SW480 (cell line): ENCODE results near the gene RAB44.
"Not testable (repeated sequence)": the region's sequence is repeated elsewhere in the genome, so short reads cannot be mapped to it uniquely, and the experiment has no call there.

Experiments
- DNase-seq: peaks from one replicate; pipeline ENCODE4 v3.0.0-alpha.2; 2016; ENCODE audit warnings: low spot score

The RAB44 gene, protein sequence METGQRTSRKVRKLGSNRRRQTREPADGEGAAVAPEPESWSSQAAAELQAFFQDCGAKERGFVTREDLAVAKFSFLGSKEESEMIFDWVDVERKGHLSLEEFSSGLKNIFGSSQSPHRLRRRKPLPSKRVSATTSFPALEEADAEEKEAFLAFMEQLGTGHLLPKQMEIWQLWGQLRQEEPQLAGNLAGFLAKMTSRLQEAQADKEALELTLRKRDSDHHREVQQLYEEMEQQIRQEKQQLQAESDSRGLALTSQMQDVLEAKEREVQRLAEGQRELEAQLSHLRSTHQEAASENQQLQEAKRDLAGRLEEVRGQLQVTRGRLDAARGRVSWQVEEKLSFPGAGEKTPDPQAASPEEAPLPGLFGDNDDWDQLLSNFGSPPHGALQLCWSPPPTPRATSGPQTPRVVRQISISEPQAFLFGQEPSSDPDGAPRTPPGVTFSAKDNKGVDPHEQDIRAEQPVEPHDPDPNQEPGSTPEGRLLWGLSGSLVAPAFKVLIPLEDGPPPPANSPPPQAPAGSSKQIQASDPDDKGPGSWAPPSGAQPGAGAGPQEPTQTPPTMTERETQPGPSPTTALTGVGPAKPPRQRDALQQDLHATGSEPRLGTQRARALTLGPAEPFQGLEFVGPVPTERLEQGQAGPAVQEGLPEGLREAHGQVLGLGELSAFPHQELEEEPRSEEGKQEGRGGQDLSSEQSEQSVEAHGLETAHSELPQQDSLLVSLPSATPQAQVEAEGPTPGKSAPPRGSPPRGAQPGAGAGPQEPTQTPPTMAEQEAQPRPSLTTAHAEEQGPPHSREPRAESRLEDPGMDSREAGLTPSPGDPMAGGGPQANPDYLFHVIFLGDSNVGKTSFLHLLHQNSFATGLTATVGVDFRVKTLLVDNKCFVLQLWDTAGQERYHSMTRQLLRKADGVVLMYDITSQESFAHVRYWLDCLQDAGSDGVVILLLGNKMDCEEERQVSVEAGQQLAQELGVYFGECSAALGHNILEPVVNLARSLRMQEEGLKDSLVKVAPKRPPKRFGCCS

DNA sequence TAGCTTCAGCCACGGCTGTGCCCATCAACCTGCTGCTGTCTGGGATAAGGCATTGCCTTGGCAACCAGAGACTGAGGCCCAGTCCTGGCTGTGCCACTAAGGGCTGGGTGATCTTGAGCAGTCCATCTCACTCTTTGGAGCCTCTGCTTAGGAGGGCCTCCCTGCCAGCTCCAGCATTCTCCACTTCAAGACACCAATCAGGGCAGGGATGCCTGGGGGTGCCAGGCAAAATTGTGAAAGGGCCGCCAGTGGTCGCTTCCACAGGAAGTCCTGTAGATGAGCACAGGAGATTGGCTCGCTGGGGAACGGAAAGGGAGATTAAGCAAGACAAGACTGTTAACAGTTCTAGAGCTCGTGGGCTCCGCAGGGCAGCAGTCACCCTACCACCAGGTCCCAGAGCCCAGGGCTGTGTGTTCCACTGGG, at the start of gene RAB44:
TSS of gene RAB44 (plus strand) at position 346 of the 423 bp plus-strand sequence. CDS start 6,410 bp downstream, outside the sequence.
- DNase-seq: no peak

DNA sequence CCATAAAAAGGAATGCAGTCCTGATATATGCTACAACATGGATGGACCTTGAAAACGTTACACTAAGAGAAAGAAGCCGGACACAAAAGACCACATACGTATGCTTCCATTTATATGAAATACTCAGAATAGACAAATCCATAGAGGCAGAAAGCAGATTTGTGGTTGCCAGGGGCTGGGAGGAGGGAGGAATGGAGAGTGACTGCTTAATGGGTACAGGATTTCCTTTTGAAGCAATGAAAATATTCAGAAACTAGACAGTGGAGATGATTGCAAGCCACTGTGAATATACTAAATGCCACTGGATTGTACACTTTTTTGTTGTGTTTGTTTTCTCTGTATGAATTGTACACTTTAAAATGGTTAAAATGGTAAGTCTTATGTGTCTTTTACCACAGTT, 48.5 kb upstream of the RAB44 start:
- DNase-seq: no peak

DNA sequence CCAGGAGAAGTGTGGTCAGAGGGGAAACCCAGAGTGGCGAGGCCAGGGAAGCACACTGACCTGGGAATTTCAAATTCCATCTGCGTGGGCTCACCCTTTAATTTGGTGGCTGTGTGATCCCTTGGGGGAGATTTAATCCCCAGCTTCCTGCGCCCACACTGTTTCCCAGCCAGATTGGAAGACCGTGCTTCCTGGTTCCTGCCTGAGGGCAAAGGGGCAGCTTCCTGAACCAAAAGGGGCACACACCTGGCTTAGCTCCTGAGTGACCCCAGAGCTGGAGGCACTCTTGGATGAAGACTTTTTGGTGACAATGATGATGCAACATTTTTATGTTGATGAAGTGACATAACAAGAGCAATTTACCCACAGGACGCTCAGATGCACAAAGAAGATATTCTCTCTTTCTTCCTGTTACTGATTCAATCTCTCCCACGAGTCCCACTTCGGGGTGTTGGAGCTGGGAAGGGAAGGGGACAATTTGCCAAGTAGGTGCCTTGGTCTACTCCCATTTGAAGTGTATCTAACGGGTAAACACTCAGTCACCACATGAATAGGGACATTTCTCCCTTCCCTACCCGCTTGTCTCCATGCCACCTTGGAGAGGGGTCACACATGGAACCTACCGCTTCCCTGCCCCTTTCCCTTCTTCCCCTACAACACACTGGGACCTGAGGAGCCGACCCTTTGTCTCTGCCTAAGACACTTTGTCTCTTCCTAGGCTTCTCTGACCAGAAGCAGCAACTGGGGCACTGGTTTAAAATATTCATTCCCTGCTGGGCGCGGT, 47.7 kb upstream of the RAB44 start:
- DNase-seq: peak; percentile 53

DNA sequence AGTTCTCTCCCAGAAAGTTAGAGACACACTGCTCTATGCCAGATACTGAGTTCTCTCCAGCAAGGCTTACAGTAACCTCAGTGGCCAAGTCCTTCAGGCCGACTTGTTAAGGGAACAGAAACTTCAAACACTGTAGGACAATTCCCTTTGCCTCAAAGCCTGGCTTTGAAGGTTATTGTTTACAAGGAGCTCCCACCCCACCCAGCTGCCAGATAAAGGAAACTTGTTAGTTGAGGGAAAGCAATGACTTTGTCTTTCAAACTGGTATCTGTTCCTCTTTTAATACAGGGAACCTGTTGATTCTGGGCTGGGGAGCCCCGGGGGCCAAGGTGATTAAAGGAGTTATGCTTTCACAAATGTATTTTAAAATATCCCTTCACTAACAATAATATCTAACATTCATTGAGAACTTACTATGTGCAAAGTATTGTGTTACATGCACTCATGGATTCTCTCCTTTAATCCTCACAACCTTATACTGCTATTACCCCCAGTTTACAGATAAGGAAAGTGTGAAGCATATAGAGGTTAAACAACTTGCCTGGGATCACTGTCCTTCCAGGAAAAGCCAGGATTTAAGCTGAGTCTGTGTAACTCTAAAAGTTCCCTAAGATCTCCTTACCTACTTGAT, 46.7 kb upstream of the RAB44 start:
- peak; percentile 69 for DNase-seq

DNA sequence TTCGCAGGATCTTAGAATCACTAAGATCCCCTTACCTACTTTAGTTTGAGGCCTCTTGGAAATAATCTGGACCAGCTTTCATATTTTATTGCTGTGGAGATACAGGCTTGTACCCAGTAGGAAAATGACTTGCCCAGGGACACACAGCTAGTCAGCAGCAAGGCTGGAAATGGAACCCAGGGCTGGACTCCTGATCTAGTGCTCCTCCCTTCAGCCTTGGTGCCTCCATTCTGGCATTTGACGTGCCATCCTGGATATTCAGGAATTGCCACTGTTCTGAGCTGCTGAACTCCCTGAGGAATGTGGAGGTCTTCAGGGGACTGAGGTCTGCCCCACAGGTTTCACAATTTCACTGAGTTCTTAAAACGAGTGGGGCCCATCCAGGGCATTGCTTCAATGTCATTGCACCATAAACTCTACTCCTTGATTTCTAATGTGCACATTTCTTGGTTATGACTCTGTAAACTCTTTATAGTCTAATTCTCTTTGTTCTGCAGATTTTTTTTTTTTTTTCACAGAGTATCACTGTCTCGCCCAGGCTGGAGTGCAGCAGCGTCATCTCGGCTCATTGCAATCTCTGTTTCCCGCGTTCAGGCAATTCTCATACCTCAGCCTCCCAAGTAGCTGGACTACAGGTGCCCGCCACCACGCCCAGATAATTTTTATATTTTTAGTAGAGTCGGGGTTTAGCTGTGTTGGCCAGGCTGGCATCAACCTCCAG, 45.8 kb upstream of the RAB44 start:
- DNase-seq: no peak

DNA sequence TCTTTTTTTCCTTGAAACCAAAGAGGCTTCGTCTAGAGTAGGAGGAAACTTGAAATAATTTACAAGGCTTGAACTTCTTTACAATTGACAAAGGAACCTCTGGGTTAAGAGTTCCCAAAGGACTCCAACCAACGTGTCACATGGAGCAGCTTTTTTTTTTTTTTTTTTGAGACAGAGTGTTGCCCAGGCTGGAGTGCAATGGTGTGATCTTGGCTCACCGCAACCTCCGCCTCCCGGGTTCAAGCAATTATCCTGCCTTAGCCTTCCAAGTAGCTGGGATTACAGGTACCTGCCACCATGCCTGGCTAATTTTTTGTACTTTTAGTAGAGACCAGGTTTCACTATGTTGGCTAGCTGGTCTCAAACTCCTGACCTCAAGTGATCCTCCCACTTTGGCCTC, 43.2 kb upstream of the RAB44 start:
- not testable (repeated sequence) for DNase-seq

DNA sequence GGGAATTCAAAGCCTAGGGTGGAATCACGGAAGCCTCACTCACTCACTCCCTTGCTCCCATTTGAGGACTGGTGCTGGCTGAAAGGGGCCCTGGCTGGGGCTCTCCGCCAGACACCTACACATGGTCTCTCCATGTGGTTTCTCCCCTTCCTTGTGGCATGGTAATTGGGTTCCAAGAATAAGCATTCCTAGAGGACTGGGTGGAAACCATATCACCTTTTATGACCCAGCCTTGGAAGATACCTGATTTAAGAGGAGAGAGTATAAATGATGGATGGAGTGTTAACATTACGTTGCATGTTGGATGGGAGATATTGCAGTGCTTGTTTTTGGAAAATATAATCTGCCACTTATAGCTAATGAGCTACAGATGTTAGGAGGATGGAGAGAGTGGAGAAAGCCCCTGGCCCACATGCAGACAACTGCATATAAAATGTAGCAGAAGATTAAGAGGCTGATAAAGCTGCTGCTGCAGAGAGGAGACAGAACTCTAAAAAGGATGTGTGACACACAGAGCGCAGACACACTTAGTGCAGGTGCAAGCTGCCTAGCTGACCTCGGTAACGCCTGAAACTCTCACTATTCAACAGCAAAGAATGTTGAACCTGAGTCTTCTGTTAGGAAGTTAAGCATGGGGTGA, 42.4 kb upstream of the RAB44 start:
- no peak for DNase-seq

DNA sequence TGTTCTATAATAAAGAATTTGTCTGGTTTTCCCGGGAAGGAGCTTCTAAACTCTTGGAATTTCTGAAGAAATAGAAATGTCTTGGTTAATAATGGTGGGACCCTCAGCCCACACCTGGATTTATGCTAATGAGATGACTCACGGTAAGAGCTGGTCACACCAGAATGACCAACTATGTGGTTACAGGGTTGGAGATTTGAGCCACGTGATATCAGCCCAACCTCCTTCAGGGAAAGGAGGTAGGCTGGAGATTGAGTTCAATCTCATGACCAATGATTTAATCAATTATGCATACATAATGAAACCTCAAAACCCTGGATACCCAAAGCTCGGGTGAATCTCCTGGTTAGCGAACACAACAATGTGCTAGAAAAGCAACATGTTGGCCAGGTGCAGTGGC, 41.2 kb upstream of the RAB44 start:
- DNase-seq: peak; percentile 36

DNA sequence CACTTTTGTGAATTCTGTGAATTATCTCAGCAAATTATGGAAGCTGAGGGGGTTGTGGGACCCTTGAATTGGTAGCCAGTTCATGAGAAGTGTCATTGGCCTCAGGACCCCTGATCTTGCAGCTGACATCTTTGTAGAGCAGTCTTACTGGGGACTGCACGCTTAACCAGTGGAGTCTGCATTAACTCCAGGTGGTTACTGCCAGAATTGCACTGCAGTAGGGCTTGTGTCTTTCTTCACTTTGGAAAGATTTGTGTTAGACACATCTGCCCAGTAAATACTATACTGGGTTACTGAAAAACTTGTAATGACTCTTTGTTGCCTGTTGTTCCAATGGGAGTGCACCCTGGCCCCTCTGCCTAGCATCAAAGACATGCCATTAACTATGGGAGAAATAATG, 40.4 kb upstream of the RAB44 start:
- DNase-seq: no peak

DNA sequence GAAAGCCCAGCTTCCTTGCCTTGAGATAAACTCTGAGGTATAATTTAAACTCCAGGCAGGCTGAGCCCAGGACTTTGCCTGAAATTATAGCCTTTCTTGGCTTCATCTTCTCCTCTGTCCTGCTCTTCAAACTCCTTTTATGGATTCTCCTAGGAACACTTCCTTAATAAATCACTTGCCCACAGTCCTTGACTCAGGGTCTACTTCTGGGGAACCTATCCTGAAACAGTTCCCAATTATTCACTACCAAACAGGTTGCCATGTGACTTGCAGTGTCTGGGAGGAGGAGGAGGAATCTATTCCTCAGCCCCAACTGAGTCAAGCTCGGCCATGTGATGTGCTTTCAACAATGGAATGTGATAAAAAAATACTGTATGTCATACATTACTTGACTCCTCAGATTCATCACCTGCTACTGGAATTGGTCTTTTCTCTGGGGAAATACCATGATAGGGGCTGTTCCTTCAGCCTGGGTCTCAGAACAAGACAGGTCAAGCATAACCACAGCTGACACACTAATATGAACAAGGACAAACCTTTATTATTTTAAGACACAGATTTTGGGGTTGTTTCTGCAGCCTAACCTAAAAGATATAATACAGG, 39.6 kb upstream of the RAB44 start:
- DNase-seq: no peak

DNA sequence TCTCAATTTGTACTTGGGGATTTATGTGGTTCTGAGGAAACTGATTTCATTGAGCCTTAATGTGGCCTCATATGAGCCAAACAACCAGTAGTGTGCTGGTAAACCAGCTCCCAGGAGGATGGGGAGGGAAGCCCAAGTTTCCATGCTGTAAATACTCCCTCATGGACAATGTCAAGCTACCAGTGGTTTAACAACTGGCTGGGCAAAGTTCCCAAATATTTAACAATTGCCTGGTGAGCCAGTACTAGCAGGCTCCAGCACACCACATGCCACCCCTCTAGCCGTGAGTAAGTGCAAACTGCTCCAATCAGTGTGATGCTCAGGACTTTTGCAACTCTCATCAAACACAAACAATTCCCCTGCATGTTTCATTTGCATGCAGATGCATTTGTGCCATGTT, 38.4 kb upstream of the RAB44 start:
- no peak for DNase-seq

DNA sequence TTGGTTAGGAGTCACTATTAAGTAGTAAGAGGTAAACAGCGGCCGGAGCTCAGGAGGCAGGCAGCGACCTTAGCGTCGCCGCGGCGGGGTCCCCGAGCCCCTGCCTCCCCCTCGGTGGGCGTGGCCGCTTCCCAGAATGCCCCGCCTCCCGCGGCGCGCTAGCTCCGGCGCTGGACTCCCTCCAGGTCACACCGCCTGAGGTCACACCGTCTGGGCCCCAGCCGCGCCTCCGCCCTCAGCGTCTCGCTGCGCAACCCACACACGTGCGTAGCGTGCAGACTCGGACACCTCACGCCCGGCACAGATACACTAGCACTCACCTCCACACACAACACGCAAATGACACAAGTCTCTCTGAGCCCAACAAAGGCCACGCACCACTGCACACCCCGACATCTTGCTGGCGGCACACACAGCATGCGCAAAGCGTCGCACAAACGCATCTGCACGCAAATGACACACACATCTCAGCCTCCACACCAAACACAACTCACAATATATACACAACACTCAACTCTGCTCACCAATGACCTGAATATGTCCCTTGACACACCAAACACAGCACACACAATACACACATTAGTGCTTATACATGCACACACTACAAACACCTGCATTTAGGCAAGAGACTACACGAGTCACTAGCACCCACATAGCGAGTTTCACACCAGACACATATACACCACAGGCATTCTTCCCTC, 36.7 kb upstream of the RAB44 start:
- DNase-seq: no peak

DNA sequence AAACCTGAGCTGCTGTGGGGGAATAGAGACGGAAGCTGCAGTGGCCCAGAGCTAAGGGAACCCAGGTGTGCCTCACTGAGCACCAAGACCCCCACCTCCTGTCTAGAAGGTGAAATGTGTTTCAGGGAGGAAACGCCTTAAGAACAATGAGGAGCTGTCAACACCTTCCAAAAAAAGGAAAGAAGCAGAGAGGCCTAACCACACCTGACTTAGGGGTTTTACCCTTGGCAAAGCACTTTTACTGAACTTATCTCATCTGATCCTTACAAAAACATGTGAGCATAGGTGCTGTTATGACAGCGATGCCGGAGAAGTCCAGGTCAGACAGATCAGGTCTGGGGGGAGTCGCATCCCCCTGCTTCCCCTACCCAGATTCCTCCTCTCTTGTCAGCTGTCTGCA, 35.2 kb upstream of the RAB44 start:
- DNase-seq: no peak

DNA sequence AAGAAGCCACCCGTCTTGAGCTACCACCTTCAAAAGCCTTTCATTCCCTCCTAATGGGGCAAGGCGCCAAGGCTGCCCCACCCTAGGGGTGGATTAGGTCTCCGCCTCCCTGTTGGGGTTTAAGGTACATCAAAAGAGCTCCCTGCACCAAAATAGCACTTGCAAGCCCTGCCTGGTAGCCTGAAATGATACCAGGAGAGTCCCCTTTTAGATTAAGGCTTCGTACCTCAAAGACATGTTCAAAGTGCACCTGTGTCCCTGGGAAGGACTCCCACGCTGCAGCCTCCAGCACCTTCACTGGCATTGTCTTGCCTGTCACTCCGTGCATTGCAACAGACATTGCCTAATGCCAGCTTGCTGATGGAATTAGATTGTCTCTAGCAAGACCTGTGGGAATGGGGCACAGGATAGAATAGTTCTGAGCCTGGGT, 34.8 kb upstream of the RAB44 start:
- peak; percentile 51 for DNase-seq

DNA sequence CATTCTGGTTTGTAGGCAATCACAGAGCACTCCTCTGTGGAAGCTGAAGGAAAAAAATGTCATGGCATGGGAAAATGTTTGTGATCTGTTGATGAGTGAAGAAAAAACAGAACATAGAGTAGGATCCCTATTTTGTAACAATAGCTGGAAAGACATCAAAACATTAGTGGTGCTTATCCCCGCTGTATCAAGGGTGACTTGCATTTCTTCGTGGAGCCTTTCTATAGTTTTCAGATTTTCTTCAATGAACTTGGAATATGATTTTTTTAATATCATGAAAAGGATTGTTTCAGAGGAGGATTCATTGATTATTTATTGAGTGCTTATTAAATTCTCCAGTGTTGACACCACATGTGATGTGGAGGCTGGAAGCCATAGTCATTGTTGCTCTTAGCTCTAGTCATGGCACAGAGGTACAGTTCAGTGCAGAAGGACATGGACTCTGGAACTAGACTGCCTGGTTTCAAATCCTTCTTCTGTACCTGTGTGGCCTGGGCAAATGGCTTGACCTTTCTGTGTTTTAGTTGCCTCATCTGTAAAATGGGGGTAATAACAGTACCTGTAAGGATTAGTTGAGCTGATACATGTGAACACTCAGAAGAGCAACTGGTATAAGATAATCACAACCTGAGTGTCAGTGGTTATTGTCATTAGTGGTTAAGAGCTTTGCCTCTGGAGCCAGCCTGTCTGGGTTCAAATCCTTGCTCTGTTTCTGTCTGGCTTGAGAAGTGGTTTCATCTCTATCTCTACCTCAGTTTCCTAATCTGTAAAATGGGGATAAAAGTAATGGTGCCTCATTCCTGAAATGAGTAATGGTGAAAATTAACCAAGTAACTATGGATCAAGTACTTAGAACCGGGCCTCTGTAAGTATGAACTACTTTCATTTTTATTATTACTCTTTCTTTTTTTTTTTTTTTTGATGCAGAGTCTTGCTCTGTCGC, 33.9 kb upstream of the RAB44 start:
- no peak for DNase-seq

DNA sequence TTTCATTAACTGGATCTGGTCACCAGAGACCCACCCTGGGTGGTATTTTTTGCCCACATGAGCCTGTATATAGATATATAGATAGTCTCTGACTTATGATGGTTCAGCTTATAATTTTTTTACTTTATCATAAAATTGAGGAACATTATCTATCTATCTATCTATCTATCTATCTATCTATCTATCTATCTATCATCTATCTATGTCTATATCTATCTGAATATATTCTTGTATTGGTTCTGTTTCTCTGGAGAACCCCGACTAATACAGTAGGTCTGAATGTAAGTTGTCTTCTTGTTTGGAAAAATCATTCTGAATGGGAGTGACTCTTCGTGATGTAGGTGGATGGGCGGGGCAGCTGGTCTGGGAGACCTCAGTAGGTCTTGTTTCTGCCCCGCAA, 32.4 kb upstream of the RAB44 start:
- no peak for DNase-seq

DNA sequence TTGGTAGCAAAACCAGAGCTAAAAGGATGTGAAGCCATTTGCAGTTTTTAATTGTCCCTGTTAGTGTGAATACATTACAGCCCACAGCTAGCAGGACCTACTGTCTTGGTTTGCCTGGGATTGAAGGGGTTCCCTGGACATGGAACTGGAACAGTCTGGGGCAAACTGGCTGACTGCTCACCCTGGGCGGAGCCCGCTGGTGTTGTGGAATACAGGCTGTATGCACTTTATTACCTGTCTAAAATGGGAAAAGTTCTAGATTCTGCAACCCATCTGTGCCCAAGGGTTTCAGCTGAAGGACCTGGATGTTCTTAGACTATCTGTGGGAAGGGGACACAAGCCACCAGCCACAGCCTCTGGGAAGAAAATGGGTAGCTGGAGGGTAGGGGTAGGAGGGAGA, 31.3 kb upstream of the RAB44 start:
- no peak for DNase-seq
